COLO668 (cell line): Measurements from ENCODE around the gene SRSF10.
A peak's percentile ranks its signal among the peaks of the same experiment; 100 is the strongest.
"Not testable (repeated sequence)": the region's sequence is repeated elsewhere in the genome, so short reads cannot be mapped to it uniquely, and the experiment has no call there.

Source experiments
- DNase-seq: peaks from one replicate; lab custom pipeline; 2025; ENCODE audit not compliant: unreplicated experiment; lab: John Stamatoyannopoulos, UW

SRSF10 gene

DNA sequence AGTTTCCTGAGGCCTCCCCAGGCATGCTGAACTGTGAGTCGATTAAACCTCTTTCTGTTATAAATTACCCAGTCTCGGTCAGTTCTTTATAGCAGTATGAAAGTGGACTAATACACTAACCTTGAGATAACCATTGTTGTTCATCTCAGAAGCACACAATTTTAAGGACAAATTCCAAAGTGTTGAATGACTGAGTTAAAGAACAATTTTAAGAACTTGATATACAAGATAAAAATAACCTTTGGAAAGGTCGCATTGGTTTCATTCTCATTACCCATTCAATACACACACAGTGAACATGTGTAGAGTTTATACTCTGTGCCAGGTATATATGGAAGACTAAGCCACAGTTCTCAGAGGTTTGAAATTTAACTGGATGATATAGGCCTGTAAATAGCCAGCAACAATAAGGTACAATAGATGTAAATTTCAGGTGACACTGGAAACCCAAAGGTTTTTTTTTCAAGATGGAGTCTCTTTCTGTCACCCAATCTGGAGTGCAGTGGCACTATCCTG is 19.1 kb upstream of the SRSF10 start:
- DNase-seq: no peak

DNA sequence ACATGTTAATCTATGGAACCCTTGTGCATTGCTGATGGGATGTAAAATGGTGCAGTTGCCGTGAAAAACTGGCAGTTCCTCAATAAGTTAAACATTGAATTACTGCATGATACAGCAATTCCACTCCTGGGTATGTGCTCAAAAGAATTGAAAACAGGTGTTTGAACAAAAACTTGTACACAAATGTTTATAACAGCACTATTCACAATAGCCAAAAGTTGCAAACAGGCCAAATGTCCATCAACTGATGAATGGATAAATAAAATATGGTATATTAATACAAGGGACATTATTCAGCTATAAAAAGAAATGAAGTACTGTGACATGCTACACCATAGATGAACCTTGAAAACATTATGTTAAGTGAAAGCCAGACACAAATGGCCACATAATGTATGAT is 17.7 kb upstream of the SRSF10 start:
- no peak for DNase-seq

- DNase-seq: no peak
These were observed 16.6 kb upstream of the SRSF10 start for GRCh38 chr1:23996700-23997229.

DNA sequence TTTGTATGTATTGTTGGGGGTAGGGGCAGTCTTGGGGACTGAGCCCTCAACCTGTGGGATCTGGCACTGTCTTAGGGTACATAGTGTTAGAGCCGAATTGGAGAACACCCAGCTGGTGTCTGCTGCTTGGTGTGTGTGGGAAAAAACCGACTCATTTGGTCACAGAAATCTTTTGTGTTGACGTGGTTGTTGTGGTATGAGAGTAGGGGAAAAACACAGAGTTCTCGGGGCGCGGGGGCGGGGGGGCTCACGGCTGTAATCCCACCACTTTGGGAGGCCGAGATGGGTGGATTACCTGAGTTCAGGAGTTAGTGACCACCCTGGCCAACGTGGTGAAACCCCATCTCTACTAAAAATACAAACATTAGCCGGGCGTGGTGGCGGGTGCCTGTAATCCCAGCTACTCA is 15.3 kb upstream of the SRSF10 start:
- DNase-seq: no peak

DNA sequence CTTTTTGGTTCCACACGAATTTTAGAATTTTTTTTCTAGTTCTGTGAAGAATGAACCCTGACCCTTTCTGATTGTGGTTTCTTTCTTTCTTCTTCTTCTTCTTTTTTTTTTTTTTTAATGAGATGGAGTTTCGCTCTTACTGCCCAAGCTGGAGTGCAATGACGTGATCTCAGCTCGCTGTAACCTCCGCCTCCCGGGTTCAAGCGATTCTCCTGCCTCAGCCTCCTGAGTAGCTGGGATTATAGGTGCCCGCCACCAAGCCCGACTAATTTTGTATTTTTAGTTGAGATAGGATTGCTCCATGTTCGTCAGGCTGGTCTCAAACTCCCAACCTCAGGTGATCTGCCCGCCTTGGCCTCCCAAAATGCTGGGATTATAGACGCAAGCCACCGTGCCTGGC is 11.9 kb upstream of the SRSF10 start:
- not testable (repeated sequence) for DNase-seq

DNA sequence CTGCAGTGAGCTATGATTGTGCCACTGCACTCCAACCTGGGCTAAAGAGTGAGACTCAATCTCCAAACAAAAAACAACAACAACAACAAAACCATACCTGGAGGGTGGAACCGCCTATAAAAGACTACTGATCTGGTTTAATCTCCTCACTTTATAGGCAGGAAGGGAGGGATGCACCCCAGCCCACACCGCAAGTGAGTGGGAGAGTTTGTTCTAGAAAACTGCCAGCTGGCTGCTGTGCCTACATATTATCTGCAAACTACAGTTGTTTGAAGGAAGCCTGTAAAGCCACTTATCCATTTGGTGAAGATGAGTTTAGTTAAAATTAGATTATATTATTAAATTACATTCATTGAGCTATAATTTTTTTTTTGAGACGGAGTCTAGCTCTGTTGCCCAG is 9.1 kb upstream of the SRSF10 start:
- DNase-seq: no peak

GRCh38 chr1:23987038-23987437 is 6.9 kb upstream of the SRSF10 start:
- DNase-seq: not testable (repeated sequence)

DNA sequence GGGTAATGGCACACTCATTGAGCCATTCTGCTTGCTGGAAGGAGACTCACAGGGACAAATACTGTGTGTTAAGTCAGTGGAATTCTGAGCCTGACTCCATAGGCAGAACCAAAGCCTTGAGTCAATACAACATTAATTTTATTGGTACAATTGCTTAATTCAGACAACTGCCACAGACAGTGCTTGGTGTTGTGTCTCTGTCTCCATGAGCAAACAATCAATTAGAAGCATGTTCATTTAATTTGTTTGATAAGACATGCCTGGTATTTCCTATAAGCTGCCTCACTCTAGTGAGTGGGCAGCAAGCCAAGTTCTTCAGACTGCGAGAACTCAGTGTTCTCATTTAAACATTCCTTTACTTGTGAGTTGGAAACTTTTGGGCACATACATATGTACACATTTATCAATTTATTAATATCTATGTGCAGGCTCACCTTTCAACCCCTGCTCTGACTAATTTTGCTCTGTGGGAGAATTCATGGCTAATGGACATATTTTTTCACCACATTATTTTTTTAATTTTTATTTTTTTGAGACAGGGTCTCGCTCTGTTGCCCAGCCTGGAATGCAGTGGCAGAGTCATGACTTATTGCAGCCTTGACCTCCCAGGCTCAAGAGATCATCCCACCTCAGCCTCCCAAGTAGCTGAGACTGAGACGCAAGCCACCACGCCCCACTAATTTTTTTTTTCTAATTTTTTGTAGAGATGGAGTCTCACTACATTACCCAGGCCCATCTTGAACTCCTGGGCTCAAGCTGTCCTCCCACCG is 4.5 kb upstream of the SRSF10 start:
- DNase-seq: no peak

GRCh38 chr1:23980728-23981070 is 572 bp upstream of the SRSF10 start:
- peak; percentile 80 for DNase-seq

GRCh38 chr1:23979387-23979880 is 693 bp downstream of the SRSF10 start:
- no peak for DNase-seq

DNA sequence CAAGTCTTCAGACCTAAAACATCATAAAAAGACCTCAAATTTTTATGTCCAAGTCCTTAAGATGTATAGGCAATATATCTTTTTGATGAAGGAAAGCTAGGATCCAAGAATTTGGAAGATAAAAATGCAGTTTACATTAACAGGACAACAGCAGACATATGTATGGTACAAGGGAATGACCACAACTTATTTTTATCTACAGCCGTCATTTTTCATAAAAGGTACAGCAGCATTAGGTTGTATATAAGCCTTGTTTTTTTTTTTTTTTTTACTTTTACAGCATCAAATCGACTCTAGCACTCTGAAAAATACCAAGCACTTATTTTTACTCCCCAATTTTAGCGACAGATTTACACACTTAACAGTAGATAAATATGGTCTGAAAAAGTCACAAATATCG is 1.3 kb downstream of the SRSF10 start:
- no peak for DNase-seq

- DNase-seq: no peak
These were observed 2.3 kb downstream of the SRSF10 start for GRCh38 chr1:23977854-23978191.

DNA sequence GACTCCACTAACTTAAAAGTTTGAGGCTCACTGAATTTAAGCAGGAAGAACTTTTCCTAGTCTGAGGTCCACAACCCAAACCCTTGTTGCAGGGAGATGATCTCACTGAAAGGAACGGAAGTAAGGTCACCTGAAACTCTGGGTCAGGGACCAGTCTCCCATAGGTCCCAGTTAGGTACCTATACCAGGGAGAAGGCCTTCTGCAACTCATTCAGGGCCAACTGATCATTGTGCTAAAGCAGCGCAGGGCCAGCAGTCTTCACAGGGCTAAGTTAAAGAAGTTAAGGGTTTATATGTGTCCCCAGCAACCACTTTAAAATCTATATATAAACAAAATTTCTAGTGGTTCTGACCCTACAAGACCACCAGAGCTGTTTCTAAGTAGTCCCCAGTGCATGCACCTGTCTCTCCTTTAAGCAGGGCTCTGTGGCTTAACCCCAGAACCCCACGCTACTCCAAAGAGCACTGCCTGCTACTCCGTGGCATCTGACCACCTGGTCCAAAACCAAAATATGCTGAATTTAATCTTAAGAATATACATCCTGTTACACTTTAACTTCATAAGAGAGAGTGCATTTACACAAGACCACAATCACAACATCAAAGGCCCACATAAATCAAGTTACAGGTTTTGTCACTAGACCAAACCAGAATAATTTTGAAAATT is 2.8 kb downstream of the SRSF10 start:
- peak; percentile 27 for DNase-seq

DNA sequence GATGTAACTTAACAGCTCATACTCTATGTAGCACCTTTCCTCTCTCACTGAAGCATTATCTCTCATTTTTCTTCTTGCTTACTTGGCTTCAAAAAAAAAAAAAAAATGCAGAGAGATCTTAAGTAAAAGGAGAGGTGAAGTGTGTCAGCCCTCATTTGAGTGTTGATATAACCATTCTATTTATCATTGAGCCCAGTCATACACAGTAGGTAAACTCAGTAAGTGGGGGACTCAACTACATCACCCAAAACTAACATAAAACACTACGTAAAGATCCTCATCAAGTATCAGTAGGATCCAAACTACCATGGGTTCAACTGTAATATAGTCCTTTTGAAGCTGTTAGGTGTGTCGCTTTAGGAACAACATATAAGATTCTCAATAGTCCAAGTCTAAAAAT is 12.3 kb downstream of the SRSF10 start:
- DNase-seq: no peak

- DNase-seq: no peak
These were observed 13.1 kb downstream of the SRSF10 start for GRCh38 chr1:23966973-23967493.

DNA sequence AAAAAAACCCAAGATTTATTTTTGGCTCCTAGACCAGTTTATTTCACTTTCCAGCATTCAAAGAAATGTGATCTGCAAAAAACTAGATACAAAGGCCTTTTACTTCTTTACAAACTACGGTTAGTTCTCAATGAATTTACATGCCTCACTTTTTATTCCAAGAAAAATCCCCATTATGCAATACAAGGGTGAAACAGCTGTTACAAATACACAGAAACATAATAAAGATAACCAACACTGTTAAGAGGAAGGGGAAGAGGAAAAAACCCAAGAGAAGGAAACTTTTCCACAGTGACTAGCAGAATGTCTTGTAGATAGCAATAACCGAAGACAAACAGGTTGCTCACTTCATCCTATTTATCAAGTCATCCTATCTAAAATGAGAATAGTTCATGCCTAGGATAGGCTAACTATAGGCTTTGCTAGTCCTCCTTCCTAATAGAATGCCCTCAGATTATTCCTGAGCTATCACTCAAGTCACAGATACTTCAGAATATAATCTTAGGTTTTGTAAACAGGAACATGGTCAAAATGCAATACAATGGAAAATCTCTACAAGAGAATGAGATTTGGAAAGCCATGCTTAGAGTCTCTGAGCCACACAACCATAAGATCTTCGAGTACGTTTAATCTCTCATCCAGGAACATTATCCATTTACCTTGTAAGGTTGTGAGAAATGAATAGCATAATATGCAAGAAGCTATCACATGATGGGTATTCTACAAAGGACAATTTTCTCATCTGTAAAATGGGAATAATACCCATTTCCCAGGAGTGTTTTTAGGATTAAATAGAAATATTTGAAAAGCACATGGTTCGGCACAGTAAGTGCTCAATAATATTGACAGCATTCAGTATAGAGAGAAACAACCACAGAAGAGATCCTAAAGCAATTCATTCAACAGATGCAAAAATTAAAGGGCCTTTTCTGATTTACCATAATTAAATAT is 15.1 kb downstream of the SRSF10 start:
- no peak for DNase-seq

- DNase-seq: no peak
These were observed 15.9 kb downstream of the SRSF10 start for GRCh38 chr1:23964235-23964668.

DNA sequence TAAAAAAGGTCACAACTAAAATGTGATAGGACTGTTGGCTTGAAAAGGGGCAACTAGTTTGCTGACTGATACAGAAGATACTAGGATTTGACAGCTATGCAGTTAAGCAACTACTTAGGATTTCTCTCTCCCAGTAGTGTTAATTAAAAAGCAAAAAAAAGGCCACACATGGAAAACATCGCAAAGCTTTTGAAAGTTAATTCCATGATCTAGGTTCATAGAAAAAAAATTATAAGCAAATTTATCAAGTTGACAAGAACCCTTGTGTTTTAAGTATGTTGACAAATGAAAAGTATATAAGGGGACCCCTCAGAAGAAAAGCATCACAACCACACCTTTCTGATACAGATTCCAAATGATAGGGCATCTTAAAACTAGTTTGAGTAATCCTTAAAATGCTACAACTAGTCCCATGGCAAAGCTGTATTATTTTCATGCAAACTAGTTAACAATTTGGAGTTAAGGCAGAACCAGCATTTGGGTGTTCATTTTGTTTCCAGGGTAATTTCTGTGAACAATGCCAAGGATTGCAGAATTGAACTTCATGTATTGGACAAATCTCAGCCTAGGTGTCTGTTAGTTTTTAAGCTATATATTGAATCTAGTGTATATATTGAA is 16.4 kb downstream of the SRSF10 start:
- no peak for DNase-seq

DNA sequence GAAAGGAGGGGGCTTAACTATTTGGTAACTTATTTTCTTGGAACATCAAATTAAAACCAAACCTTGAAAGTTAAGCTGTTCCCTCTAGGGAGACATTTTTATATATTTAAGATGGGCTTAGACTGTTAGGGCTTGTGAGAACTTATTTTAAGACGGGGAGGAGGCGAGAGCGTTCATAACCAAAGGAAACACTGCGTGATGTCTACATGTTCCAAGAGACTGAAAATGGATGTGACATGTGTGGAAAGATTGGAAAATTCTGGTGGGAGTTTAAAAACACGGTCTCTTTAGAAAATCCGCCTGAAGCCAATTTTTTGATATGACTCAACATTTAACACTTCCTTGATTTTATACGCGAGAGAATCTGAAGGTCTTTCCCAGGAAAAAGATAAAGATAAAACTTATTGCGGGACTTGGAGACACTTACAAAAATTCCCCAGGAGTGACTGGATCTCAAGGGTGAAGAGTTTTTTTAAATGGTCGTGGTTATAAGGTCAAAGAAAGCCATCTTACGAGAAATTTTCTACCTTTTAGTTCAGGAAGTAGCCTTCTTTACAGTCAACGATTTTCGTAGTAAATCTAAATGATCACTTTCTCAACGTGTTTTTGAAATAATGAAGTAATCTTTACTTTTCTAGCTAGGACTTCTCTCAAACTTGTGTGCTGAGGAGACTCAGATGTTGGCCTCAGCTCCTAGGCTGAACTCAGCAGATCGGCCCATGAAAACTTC is 19.7 kb downstream of the SRSF10 start:
- DNase-seq: no peak
